Effector memory CD4-positive, alpha-beta T cell (primary cell): ENCODE measurements around the gene TMEM219.
A peak's percentile ranks its signal among the peaks of the same experiment; 100 is the strongest.
"Not testable (repeated sequence)": the region's sequence is repeated elsewhere in the genome, so short reads cannot be mapped to it uniquely, and the experiment has no call there.

ENCODE experiments used
- DNase-seq, 3 donors: peaks; one replicate each; pipeline ENCODE4 v3.0.0-alpha.2; 2020
- H3K27ac ChIP-seq: 2 replicates; pipeline ENCODE4 v1.7.0; 2013; ENCODE audit warnings: mild to moderate bottlenecking, low read length, moderate library complexity; ENCODE audit not compliant: insufficient read depth, poor library complexity, severe bottlenecking
- H3K27me3 ChIP-seq: replicated peaks from 2 replicates; pipeline ENCODE4 v1.7.0; 2013; ENCODE audit warnings: mild to moderate bottlenecking, low read length; ENCODE audit not compliant: insufficient read depth, control insufficient read depth, poor library complexity, severe bottlenecking
- H3K36me3 ChIP-seq: 2 replicates; pipeline ENCODE4 v1.7.0; 2013; ENCODE audit warnings: mild to moderate bottlenecking, low read length, moderate library complexity; ENCODE audit not compliant: control insufficient read depth, insufficient read depth
- H3K4me1 ChIP-seq: 2 replicates; pipeline ENCODE4 v1.7.0; 2013; ENCODE audit warnings: low read length, mild to moderate bottlenecking; ENCODE audit not compliant: control insufficient read depth, insufficient read depth, poor library complexity, severe bottlenecking
- H3K4me3 ChIP-seq: 2 replicates; pipeline ENCODE4 v1.7.0; 2013; ENCODE audit warnings: low read length, low read depth, mild to moderate bottlenecking; ENCODE audit not compliant: insufficient read depth, poor library complexity, severe bottlenecking
- H3K9me3 ChIP-seq: 2 replicates; pipeline ENCODE4 v1.7.0; 2013; ENCODE audit warnings: mild to moderate bottlenecking, low read length, moderate library complexity; ENCODE audit not compliant: control insufficient read depth

TMEM219 gene

DNA sequence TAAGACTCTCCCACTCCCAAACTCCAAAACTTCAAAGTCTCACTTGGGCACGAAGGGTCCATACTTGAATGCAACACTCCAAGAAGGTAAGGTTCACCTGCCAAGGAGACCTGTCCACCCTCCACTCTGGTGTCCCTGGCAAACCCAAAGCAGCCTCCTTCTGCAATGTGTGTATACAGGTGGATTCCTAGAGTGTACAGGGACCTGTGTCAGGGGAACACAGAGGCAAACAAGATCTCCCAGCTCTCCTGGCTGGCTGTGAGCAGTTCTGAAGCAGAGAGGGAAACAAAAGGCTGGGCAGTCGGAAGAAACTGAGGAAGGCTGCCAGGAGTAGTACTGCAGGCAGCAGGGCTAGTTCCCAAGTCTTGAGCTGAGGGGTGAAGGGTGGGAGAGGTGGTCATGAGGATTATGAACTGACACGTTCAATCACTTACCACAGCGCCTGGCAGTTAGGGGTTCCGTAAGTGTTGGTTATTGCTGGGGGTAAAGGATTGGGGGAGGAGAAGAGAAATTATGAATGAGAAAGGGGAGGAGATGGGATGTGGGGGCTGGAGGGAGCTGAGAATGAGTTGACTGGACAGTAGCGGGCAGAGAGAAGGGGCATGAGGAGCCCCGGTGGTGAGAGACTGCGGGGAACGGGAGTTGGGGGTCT, 36.6 kb upstream of the TMEM219 start:
- Histone ChIP-seq H3K4me1 (peaks cover 7% of the 10 kb centered on the region), H3K27ac (peak overlapping the region; percentile 83), H3K36me3 (peaks cover 30% of the 10 kb centered on the region), H3K4me3 (peak overlapping the region; percentile 89), H3K27me3 (no peaks in the 10 kb centered on the region), H3K9me3 (no peaks in the 10 kb centered on the region)
- no peak for DNase-seq

DNA sequence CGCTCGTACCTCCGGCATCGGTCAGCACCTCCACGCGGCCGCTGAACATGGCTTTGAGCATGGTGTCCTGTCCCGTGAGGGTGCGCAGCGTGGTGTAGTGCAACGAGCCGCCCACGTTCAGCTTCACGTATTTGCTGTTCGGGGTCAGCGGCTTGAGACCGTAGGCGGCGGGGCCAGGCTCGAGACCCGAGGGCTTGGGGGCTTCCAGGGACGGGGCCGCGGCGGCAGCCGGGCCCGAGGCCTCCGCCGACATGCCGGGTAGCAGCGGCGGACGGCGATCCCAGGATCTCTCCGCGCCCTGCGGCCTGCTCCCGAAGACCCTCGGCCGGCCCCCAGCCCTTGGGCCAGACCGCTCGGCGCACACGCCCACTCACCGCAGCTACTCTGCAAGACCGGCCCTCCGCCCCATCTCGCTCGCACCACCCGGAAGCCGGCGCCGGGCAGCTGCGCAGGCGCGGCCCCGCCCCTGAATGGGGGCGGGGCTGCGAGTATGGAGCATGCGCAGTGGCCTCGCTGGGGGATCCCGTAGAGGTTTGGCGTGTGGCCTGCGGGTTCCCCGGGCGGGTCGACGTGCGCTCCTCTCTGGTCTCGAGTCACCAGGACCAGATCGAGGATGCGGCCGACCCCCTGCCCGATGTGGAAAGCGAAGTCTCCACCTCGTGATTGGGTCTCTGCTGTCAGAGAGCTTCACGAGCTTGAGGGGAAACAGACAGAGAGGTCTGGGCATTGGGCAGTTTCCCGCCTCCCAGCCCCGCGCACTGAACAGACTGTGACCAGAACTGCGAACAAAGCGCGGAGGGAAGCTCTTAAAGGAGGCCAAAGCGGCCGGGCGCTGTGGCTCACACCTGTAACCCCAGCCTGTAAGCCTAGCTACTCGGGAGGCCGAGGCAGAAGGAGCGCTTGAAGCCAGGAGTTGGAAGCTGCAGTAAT, 35.8 kb upstream of the TMEM219 start, which contains the start of gene KCTD13:
Gene KCTD13 (minus strand): TSS at position 446 of the 930 bp plus-strand sequence. CDS start 193 bp downstream, at position 253.
- Histone ChIP-seq H3K36me3 (peaks cover 22% of the 10 kb centered on the region), H3K4me3 (peak within 1 kb of the TSS; percentile 89), H3K4me1 (peaks cover 7% of the 10 kb centered on the region), H3K27me3 (no peaks in the 10 kb centered on the region), H3K27ac (peak within 1 kb of the TSS; percentile 83), H3K9me3 (no peaks in the 10 kb centered on the region)
- peak; percentile 84 to 87 (median 86) for DNase-seq

DNA sequence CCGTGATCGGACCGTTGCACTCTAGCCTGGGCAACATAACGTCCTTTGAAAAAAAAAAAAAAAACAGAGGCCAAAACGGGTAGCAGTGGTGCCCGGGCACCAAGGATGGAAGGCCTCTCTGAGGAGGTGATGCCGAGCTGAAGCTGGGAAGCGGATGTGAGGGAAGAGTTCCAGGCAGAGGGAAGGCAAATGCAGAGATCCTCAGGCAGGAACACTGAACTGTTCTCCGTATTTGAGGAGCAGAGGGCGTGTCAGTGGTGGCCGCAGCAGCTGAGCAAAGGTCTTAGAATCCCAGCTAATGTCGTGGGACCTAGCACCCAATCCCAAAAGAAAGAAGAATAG, 35.2 kb upstream of the TMEM219 start:
- peak overlapping the region; percentile 83 for H3K27ac ChIP-seq
- H3K27me3 ChIP-seq, result no peaks in the 10 kb centered on the region
- peak overlapping the region; percentile 89 for H3K4me3 ChIP-seq
- H3K9me3 ChIP-seq, result no peaks in the 10 kb centered on the region
- peaks cover 7% of the 10 kb centered on the region for H3K4me1 ChIP-seq
- H3K36me3 ChIP-seq, result peaks cover 16% of the 10 kb centered on the region
- DNase-seq, result no peak

DNA sequence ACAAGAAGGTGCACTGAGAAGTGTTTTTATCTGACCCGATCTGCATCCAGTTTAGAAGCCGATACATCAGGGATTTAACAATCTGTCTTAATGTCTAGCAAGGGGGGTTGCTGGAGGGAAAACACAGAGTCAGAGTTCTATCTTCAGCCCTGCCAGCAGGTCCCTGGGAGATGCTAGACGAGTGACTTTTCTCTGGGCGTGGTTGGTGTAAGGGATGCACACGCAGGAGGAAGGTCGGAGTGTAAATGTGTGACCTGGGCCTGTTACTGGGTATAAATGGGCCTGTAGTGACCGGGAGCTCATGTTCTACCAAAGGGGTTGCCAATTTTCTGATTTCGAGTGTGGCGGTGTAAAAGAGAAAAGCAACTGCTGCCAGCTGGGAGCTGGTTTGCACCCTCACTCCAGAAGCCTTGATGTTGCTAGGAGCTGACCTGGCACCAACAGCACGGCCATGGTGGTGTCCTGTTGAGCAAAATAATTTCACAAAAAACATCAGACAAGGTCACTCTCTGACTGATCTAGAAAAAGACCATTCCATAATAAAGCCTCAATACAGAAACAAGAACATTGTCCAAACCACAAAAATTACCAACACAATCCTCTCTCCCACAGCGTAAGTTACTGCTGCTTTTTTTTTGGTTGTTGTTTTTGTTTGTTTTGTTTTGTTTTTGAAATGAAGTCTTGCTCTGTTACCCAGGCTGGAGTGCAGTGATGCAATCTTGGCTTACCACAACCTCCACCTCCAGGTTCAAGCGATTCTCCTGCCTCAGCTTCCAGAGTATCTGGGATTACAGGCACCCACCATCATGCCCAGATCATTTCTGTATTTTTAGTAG, 34.6 kb upstream of the TMEM219 start:
- Histone ChIP-seq H3K4me3 (peak overlapping the region; percentile 89), H3K36me3 (peaks cover 10% of the 10 kb centered on the region), H3K9me3 (no peaks in the 10 kb centered on the region), H3K27me3 (no peaks in the 10 kb centered on the region), H3K4me1 (peaks cover 7% of the 10 kb centered on the region), H3K27ac (no peak overlapping the region)
- DNase-seq, result no peak

DNA sequence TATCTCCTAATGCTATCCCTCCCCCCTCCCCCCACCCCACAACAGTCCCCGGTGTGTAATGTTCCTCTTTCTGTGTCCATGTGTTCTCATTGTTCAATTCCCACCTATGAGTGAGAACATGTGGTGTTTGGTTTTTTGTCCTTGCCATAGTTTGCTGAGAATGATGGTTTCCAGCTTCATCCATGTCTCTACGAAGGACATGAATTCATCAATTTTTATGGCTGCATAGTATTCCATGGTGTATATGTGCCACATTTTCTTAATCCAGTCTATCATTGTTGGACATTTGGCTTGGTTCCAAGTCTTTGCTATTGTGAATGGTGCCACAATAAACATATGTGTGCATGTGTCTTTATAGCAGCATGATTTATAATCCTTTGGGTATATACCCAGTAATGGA, 30.1 kb upstream of the TMEM219 start:
- DNase-seq, result not testable (repeated sequence)

GRCh38 chr16:29940656-29941055, 21.2 kb upstream of the TMEM219 start:
- no peak overlapping the region for H3K4me3 ChIP-seq
- no peaks in the 10 kb centered on the region for H3K4me1 ChIP-seq
- no peaks in the 10 kb centered on the region for H3K9me3 ChIP-seq
- no peak overlapping the region for H3K27ac ChIP-seq
- H3K27me3 ChIP-seq, result no peaks in the 10 kb centered on the region
- no peak for DNase-seq
- no peaks in the 10 kb centered on the region for H3K36me3 ChIP-seq

More for the DNA sequence above, 30.1 kb upstream of the TMEM219 start:
- H3K36me3 ChIP-seq, H3K4me3 ChIP-seq, H3K27me3 ChIP-seq, H3K9me3 ChIP-seq, H3K27ac ChIP-seq, H3K4me1 ChIP-seq: not testable (repeated sequence)

DNA sequence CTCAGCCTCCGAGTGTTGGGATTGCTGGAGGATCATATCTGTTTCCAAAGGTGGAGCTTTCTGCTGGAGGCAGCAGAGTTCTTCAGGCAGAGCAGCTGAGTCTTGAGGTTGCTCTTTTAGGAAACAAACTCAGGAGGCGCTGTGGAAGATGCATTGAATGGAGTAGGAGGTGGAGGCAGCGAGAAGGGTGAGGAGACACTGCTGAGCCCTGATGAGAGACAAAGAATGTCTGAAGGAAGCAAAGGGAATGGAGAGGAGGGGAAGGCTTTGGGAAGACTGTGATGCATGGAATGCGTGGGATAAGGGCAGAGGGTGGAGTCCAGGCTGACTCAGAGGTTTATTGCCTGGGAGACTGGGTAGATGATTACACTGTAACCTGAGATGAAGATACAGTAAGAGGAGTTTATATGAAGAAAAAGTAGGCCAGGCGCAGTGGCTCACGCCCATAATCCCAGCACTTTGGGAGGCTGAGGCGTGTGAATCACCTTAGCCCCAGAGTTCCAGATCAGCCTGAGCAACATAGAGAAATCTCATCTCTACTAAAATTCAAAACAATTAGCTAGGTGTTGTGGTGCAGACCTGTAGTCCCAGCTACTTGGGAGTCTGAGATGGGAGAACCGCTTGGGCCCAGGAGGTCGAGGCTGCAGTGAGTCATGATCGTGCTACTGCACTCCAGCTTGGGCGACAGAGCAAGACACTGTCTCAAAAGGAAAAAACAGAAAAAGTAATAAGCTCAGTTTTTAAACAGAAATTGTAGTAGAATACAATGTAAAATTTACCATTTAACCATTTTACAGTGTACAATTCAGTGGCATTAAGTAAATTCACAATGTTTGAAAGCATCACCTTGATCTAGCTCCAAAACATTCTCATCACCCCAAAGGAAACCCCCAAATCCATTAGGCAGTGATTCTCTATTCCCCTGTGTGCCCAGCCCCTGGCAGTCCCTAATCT, 17.8 kb upstream of the TMEM219 start:
- no peaks in the 10 kb centered on the region for H3K27me3 ChIP-seq
- H3K27ac ChIP-seq, result no peak overlapping the region
- H3K9me3 ChIP-seq, result no peaks in the 10 kb centered on the region
- H3K36me3 ChIP-seq, result no peaks in the 10 kb centered on the region
- H3K4me3 ChIP-seq, result no peak overlapping the region
- no peaks in the 10 kb centered on the region for H3K4me1 ChIP-seq
- no peak for DNase-seq

DNA sequence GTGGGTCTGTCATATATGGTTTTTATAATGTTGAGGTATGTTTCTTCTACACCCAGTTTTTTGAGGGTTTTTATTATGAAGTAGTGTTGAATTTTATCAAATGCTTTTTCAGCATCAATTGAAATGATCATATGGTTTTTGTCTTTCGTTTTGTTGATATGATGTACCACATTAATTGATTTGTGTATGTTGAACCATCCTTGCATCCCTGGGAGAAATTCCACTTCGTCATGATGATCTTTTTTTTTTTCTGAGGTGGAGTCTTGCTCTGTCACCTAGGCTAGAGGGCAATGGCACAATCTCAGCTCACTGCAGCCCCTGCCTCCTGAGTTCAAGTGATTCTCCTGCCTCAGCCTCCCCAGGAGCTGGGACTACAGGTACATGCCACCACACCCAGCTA, 14.0 kb upstream of the TMEM219 start:
- no peak for DNase-seq

DNA sequence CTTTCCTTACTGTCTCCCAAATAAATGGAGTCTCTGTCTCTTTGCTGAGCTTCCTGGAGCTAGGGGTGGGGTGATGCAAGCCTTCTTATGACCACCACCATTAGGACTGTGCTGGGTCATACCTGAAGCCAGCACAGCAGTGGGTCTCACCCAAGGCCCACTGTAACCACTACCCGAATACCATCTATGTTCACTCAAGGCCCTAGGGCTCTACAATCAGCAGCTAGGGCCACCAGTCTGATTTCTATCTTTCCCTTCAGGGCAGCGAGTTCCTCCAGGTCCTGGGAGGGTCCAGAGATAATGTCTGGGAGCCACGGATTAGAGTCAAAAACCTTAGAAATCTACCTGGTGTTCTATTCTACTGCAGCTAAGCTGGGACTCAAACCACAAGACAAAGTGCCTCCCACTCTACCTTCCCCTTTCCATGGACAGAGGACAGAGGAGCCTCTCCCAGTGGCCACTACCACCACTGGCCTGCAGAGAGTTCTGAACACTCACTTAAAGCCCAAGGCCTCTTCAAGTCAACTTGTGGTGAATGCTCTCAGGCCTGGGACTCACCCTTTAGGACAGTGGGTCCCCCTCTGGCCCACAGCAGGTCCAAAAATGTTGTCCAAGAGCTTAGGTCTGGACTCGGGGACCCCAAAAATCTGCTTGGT, 10.9 kb upstream of the TMEM219 start:
- Histone ChIP-seq H3K9me3 (no peaks in the 10 kb centered on the region), H3K36me3 (no peaks in the 10 kb centered on the region), H3K27me3 (no peaks in the 10 kb centered on the region), H3K4me1 (no peaks in the 10 kb centered on the region), H3K4me3 (no peak overlapping the region), H3K27ac (no peak overlapping the region)
- no peak for DNase-seq

More for the DNA sequence above, 14.0 kb upstream of the TMEM219 start:
- Histone ChIP-seq H3K4me3 (no peak overlapping the region), H3K4me1 (no peaks in the 10 kb centered on the region), H3K36me3 (no peaks in the 10 kb centered on the region), H3K27ac (no peak overlapping the region), H3K9me3 (no peaks in the 10 kb centered on the region), H3K27me3 (no peaks in the 10 kb centered on the region)
